ENCODE measurements around the gene TYMP. TPM values are rescaled to one million over a fixed set of nuclear protein-coding genes. Genes with fewer than 3 reads are reported as not detected.

The TYMP gene
- total and polyA plus RNA-seq, 2 donors (not counting 3 experiments of a cell fraction or from before 2014, with no cell fraction given) = 2.0 to 2.4 TPM

DNA sequence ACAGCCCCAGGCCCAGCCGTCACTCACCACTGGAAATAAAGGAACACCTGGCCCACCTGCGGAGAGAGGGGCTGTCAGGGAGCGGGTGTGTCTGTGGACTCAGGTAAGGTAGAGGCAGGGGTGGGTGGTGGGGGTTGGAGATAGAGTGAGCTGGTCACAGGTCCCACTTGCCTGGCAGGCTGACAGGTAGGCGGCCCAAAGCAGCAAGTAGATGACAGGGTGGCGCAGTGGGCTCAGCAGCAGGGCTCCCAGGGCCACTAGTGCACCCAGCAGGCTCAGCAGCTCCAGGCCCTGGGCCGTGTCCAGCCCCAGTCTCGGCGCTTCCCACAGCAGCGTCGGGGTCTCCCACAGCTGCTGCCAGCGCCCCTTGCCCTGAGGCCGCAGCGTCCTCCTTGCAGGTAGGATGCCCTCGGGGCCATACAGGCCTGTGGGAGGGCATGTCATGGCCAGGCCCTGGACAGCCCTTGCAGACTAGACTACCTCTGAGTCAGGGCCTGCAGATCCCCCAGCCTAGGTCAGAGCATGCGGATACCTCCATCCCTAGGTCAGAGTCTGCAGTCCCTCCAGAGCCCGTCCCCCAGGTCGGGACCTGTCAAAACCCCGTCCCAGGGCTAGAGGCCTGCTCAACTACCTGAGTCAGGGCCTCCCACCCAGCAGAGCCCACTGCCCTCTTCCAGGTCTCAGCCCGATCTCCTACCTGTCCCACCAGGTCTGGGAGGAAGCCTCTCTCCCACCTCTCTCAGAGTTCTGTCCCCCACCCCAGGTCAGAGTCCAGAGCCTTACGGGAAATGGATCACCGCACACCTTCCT lies 23.0 kb downstream of the TYMP start:
- Histone ChIP-seq H3K4me1 (ENCODE audit: control insufficient read depth, extremely low read depth, insufficient read depth, low read length) (peaks cover 14% of the 10 kb centered on the region), H3K79me2 (ENCODE audit: control insufficient read depth, insufficient read depth, low read length) (peaks cover 30% of the 10 kb centered on the region), H3K4me2 (ENCODE audit: insufficient read depth, low read length) (peak overlapping the region; percentile 50), H3K4me3 (replicated peaks in 1 of 3; ENCODE audit: insufficient read depth in 1 of 3, low read depth in 1 of 3, low read length in 3 of 3) (peak overlapping the region; percentile 55 to 91 (median 63)), H4K20me1 (replicated peaks; ENCODE audit: control insufficient read depth, extremely low read depth, insufficient read depth, low read length) (no peaks in the 10 kb centered on the region), H2AFZ (ENCODE audit: low read depth, low read length) (peak overlapping the region; percentile 93), H3K27ac (ENCODE audit: insufficient read depth, low read depth, low read length) (peak overlapping the region; percentile 11), H3K9me1 (replicated peaks; ENCODE audit: control insufficient read depth, extremely low read depth, insufficient read depth, low read length) (no peaks in the 10 kb centered on the region), H3K9me3 (replicated peaks; ENCODE audit: control insufficient read depth, insufficient read depth, low read length) (no peaks in the 10 kb centered on the region), H3K27me3 (ENCODE audit: control insufficient read depth in 2 of 2, insufficient read depth in 2 of 2, low read length in 2 of 2) (no peaks in the 10 kb centered on the region), H3K36me3 (ENCODE audit: control insufficient read depth in 2 of 2, extremely low read depth in 1 of 2, insufficient read depth in 2 of 2, low read length in 2 of 2) (peaks cover 6 to 22% of the 10 kb centered on the region in 2 experiments), H3K9ac (replicated peaks; ENCODE audit: extremely low read depth, insufficient read depth, low read length) (peak overlapping the region; percentile 71)
- POLR2A ChIA-PET = no interaction called here
- DNase-seq (ENCODE audit: low read depth, low spot score) (no peak), FAIRE-seq (no peak)
- TF ChIP-seq JUN (IDR thresholded peaks at IDR 0.05; ENCODE audit: borderline replicate concordance, insufficient read depth, insufficient read length, low read depth) (no peak), POLR2AphosphoS5 (IDR thresholded peaks at IDR 0.05; ENCODE audit: insufficient read depth, low read depth, low read length) (no peak), CTCF (IDR thresholded peaks at IDR 0.05; ENCODE audit: extremely low read depth in 1 of 2, insufficient read depth in 1 of 2, low read depth in 1 of 2, low read length in 2 of 2) (no peak), MYC (IDR thresholded peaks at IDR 0.05; ENCODE audit: low read depth, low read length) (no peak), POLR2A (IDR thresholded peaks at IDR 0.05; ENCODE audit: low read depth, low read length) (no peak), EZH2 (IDR thresholded peaks at IDR 0.05; ENCODE audit: borderline replicate concordance, low read depth, low read length, severe bottlenecking) (no peak), MAX (IDR thresholded peaks at IDR 0.05; ENCODE audit: insufficient read depth, insufficient read length) (no peak), GATA2 (IDR thresholded peaks at IDR 0.05; ENCODE audit: insufficient read depth, insufficient read length, low read depth, low read length) (no peak), FOS (IDR thresholded peaks at IDR 0.05; ENCODE audit: borderline replicate concordance, insufficient read depth, low read length) (no peak)
- intact Hi-C loops (cut with micrococcal nuclease) (no loop called here), dilution Hi-C loops (cut with MboI; ENCODE audit: extremely low pct_ligation_motif_present, low sequenced_read_pairs) (no loop called here)
- CTCF ChIA-PET = interaction anchor here (1.1 to 3.0 kb wide), 3 partner anchors 10 to 33 kb away, joined by 3 to 34 read pairs (median 26); partner anchors contain the start of gene SCO2
- BruUV-seq (replicated peaks) = no TSS peak

All from endothelial cell of umbilical vein (primary cell).